H1 (cell line): ENCODE data around the gene CA9.

Experiments
- BRCA1 ChIP-seq: IDR thresholded peaks from 2 replicates; pipeline ENCODE4 v1.6.1; 2012; ENCODE audit warnings: low read depth, low read length, improper control_type of control experiment
- CBX5 ChIP-seq: fragments of 300-800, 300-1000 bp; sonication (generic); IDR thresholded peaks from 2 replicates; pipeline ENCODE4 v1.7.1; 2016; ENCODE audit warnings: antibody characterized with exemption, low read length, low read depth
- CHD1 ChIP-seq: IDR thresholded peaks from 2 replicates; pipeline ENCODE4 v1.6.1; 2012; ENCODE audit warnings: low read depth, low read length, improper control_type of control experiment
- MAX ChIP-seq: IDR thresholded peaks from 2 replicates; pipeline ENCODE4 v1.6.1; 2012; ENCODE audit warnings: inconsistent platforms
- PHF8 ChIP-seq: fragments of 200-600 bp; sonication (generic); conservative IDR thresholded peaks from 2 replicates; pipeline ENCODE4 v1.7.1; 2012; ENCODE audit warnings: low read depth, mild to moderate bottlenecking, inconsistent platforms, low read length, moderate library complexity
- POLR2A ChIP-seq, 2 experiments: IDR thresholded peaks; 1 replicate in 1 of 2; 2 replicates in 1 of 2; pipeline ENCODE4 v1.6.1; 2011; ENCODE audit warnings: low read depth in 2 of 2, low read length in 2 of 2, mild to moderate bottlenecking in 2 of 2; ENCODE audit errors: control extremely low read depth in 1 of 2
- SIRT6 ChIP-seq: IDR thresholded peaks from one replicate; pipeline ENCODE4 v1.7.1; 2012; ENCODE audit warnings: low read length, inconsistent platforms
- TAF1 ChIP-seq: IDR thresholded peaks from 2 replicates; pipeline ENCODE4 v1.6.1; 2011; ENCODE audit warnings: mild to moderate bottlenecking, low read depth, low read length
- TCF12 ChIP-seq: IDR thresholded peaks from 2 replicates; pipeline ENCODE4 v1.6.1; 2011; ENCODE audit warnings: low read depth, mild to moderate bottlenecking, low read length
- TF ChIP-seq, protein P1 (sequence below), 3 experiments: IDR thresholded peaks; 1 replicate in 2 of 3; 2 replicates in 1 of 3; pipeline versions ENCODE4 v1.5.1 to v1.6.1; 2011; ENCODE audit warnings: low read length in 3 of 3, mild to moderate bottlenecking in 3 of 3, inconsistent platforms in 2 of 3, low read depth in 1 of 3, moderate library complexity in 1 of 3; ENCODE audit not compliant: insufficient read depth in 1 of 3; ENCODE audit errors: control extremely low read depth in 1 of 3

DNA sequence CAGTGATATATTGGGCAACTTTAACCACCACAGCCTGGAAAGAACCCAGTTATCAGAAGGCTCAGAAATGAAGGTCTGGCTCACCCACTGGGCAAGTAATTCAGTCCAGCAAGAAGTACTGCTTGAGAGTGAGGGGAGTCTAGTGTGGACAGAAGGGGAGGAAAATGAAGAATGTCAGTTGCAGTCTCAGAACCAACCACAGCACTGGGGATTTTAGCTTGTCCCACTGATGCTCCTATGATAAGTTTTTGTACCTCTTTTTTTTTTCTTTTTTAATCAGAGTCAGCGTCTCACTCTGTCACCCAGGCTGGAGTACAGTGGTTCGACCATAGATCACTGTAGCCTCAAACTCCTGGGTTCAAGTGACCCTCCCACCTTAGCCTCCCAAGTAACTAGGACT, 46.2 kb upstream of the CA9 start:
- TF ChIP-seq, protein P1, sequence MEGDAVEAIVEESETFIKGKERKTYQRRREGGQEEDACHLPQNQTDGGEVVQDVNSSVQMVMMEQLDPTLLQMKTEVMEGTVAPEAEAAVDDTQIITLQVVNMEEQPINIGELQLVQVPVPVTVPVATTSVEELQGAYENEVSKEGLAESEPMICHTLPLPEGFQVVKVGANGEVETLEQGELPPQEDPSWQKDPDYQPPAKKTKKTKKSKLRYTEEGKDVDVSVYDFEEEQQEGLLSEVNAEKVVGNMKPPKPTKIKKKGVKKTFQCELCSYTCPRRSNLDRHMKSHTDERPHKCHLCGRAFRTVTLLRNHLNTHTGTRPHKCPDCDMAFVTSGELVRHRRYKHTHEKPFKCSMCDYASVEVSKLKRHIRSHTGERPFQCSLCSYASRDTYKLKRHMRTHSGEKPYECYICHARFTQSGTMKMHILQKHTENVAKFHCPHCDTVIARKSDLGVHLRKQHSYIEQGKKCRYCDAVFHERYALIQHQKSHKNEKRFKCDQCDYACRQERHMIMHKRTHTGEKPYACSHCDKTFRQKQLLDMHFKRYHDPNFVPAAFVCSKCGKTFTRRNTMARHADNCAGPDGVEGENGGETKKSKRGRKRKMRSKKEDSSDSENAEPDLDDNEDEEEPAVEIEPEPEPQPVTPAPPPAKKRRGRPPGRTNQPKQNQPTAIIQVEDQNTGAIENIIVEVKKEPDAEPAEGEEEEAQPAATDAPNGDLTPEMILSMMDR (IDR thresholded peaks at IDR 0.05; ENCODE audit: control extremely low read depth in 1 of 3, insufficient read depth in 1 of 3, low read depth in 1 of 3, low read length in 3 of 3), result no peak
- TF ChIP-seq TAF1 (no peak), SIRT6 (no peak), PHF8 (no peak), TCF12 (no peak), CHD1 (no peak), MAX (no peak), POLR2A (IDR thresholded peaks at IDR 0.05; ENCODE audit: control extremely low read depth in 1 of 2, low read depth in 2 of 2, low read length in 2 of 2) (no peak), BRCA1 (no peak), CBX5 (no peak)
